ENCODE data around the gene DAW1.

Gene DAW1

DNA sequence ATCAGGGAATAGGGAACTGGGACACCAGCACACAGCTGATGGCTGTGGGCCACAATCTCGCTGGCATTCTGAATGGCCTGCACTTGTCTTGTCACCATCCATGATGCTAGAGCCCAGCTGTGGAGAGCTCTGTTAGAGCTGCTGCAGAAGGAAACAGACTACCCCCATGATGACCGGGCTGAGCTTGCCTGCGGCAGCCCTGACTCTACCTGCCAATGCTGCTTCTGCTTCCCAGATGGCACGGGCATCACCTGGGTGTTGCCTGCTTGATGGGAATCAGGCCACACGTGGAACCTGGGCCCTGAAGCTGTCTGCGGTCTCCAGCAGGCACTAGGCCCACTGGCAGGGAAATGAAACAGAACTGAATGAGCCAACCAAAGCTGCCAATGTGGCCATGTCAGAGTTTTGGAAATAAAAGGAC, 11.2 kb upstream of the DAW1 start:
- DNase-seq (ENCODE audit: insufficient read length, low spot score) (no peak), FAIRE-seq (no peak)

DNA sequence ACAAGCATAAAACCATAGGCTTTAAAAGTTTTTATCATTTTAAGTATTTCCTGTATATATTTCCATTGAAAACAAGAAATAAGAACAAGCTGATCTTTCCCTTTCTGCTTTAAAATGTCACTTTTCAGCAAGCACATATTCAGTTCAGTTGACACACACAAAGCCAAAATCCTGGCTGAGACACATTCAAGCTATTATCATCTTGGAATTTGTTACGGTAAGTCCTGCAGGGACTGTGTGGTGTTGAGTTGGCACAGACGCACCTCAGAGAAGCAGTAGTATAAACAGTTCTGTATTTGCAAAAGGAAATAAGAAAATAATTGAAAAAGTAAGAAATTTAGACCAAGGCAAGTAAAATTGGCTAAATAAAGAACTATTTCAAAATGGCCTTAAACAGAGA, 10.4 kb upstream of the DAW1 start:
- FAIRE-seq = no peak

DNA sequence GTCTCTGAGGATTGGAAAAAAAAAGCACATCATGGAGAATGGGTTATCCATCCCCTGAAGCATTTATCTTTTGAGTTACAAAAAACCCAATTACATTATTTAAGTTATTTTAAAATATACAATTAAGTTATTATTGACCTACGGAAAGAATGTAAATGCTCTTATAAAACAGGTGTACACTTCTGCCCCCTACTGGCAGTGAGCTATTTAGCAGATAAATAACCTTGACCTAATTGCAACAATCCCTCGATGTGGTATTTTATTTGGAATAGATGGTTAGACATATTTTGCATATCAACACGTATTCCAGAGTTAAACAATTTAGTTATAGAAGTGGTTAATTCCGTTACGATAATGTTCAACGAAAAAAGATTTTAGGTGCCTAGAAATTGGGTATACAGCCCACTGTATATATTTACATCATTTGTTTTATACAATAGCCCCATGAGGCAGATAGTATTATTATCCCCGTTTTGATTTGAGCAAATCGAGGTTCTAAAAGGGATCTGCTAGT, 9.1 kb upstream of the DAW1 start:
- FAIRE-seq (peak; percentile 60), DNase-seq (ENCODE audit: insufficient read length, low spot score) (no peak)

More for the DNA sequence above, 10.4 kb upstream of the DAW1 start:
- DNase-seq (ENCODE audit: insufficient read length, low spot score) = no peak

DNA sequence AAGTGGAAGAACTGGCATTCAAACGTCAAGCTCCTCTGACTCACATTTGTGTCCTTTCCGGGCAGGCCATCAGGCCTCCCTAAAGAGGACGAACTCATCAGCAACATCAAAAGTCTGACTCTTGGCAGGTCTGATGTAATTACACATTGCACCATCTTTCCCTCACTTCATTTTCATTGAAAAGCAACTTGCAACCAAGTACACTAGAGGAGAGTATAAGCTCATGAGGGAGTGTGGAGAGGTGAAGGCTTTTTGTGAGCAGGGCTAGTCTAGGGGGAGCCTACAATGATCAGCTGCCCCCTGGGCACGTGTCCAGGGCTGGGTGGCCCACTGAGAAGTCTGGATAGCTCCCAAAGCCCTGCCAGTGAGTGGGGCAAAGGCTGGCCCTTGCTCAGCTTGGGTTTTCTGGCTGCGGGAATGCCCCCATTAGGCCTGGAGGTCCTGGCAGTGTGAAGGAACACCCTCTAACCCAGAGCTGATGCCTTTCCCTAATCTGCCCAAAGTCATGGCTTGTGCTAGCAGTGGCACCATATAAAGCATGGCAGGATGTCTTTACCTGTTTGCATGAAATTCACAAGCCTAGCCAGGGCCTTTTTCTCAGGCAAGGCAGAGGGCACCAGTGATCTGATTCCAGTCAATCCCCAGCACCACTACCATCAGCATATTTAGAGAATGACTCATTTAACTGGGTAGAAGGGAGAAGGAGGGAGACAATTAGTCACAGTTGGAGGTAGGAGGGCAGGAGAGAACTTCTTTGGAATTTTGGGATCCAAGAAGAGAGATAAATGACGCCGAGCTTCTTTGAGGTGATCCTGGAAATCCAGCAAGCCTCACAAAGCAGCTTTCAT, 8.5 kb upstream of the DAW1 start:
- no peak for DNase-seq (ENCODE audit: insufficient read length, low spot score)
- no peak for FAIRE-seq

DNA sequence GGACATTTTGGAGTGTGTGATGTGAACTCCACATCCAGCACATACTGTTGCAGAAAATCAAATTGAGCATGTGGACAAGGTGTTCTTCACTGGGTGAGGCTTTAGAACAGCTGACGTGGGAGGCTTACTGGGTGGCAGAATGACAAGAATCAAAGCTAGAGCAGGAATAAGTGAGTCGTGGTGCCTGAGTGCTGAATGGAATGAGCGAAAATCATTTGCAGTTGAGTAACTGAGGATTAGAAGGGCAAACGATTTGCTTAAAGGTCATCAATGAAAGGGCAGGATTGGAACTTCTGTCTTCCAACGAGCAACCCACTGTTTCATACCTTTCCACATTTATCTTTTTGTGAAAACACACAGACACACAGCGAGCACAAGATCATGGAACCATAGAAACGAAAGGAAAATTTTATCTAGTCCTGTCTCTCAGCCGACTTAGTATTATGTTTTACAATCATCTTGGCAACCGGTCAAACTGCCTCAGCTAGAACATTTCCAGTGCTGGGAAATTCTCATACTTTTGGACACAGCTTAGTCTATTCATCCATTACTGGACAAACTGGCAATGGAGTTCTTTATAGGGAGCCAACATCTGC, 7.2 kb upstream of the DAW1 start:
- no peak for DNase-seq (ENCODE audit: insufficient read length, low spot score)
- FAIRE-seq = no peak

DNA sequence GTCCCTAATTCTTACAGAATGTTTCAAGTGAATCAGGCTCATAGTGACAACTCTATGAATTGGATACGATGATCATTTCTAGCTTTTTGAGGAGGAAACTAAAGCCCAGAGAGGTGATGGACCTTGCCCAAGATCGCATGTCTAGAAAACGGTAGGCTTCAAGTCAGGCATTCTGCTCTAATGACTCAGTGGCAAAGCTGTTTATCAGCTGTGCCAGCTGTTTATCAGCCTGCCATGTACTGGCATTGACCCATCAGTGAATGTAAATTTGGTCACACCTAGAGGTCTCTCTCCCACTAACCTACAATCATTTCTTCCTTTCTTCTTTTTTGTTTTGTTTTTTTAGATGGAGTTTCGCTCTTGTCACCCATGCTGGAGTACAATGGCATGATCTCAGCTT, 6.1 kb upstream of the DAW1 start:
- DNase-seq (ENCODE audit: insufficient read length, low spot score) = no peak
- no peak for FAIRE-seq

DNA sequence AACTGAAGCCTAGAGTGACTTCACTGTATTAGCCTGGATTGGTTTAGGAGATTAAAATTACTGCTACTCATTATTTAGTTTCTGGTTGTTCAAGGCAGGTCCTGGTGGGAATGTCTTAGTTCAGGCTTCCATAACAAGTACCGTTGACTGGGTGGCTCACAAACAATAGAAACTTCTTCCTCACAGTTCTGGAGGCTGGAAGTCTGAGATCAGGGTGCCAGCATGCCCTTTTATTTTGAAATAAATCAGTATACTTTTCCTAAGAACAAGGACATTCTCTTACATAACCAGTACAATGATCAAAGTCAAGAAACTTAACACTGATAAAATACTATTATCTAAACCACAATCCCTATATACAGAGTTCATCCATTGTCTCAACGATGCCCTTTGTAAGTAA, 4.0 kb upstream of the DAW1 start:
- DNase-seq (ENCODE audit: insufficient read length, low spot score) (no peak), FAIRE-seq (no peak)

DNA sequence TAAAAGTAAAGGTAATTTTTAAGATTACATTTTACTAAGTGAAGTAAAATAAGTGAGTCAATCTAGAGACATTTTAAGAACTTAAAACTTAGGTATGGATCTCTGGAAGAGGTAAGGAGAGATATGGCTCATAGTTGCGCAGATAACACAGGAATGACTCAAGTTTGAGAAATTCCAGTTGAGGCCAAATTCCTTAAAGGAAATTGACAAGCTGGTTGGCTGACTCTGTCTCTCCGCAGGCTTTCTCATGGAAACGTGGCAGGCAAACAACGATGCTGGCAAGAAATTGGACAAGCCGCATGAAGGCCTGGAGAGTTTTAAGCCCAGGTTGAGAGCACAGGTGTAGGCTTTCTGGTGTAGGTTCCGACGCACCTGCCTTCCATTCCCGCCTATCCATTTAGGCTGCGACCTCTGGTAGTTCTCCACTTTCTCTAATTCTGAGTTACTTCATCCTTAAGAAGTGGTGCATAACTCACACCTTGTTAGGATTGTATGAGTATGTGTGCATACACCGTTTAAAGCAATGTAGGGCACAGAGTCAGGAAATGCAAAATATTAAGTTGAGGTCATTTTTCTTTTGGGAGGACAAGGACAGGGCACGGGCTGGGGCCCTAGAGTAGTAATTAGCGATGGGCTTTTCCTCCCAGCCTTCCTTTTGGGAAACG, 589 bp upstream of the DAW1 start:
- DNase-seq (ENCODE audit: insufficient read length, low spot score) (no peak), FAIRE-seq (no peak)

DNA sequence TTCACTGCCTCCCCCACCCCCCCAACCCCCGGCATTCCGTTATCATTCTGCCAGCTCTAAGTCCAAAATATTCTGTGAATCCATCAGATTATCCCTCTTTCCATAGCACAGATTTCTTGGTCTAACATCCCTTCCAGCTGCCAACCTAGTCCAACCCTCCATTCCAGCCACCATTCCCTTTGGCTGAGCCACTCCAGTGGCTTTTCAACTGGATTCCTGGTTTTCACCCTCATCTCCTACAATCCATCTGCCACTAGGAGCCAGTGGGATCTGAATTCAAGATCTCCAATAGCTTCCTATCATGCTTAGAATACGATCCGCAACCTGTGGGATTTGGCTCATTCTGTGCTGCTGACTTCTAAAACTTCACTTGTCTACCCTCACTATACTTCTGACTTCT, 1.2 kb downstream of the DAW1 start:
- no peak for DNase-seq (ENCODE audit: insufficient read length, low spot score)
- FAIRE-seq = no peak

DNA sequence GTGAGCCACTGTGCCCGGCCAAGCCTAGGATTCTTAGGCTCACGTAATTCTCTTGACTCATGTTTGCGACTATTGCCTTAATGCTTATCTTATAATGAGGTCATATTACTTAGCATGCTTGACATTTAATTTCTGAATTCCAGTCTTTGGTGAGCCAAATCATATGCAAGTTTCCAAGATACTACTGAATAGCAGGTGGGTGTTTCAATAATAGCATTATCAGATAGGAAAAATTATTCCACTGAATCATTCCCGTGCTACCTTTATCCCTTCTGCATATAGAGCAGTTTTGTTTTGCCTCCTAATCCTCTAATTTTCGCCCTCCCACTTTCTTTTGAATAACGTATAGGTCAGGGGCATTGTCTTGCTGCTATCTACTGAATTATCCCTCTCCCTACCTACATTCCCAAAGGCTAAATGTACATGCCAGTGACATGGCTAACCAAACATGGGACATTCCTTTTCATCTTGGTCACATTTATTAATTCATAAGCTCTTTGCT, 4.9 kb downstream of the DAW1 start:
- DNase-seq (ENCODE audit: insufficient read length, low spot score) = no peak
- no peak for FAIRE-seq

DNA sequence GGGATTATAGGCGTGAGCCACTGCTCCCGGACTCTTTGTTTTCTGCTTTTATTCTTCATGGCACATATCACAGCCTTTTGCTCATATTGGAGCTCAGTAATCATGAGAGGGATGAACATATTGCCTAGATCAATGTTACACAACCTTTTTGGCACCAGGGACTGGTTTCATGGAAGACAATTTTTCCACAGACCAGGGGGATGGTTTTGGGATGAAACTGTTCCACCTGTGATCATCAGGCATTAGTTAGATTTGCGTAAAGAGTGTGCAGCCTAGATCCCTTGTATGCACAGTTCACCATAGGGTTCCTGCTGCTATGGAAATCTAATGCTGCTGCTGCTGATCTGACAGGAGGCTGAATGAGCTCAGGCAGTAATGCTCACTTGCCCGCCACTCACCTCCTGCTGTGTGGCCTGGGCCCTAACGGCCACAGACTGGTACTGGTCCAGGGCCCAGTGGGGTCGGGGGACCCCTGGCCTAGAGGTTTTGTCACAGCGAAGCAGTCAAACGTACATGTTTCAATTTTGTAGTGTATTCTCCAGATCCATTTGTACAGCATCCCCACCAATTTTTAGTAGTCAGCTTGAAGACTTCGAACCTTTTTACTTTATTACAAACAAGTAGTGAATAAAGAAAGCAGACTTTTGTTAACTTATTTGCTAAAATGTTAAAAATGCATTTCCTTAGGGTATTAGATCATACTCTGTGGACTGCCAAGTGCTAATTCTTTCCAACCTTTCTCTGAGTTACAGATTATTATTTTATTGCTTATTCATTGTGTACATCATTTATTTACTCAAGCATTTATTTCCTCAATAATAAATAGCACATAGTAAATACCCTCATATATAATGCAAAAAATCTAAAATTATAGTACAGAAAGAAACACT, 6.2 kb downstream of the DAW1 start:
- DNase-seq (ENCODE audit: insufficient read length, low spot score) (no peak), FAIRE-seq (no peak)

DNA sequence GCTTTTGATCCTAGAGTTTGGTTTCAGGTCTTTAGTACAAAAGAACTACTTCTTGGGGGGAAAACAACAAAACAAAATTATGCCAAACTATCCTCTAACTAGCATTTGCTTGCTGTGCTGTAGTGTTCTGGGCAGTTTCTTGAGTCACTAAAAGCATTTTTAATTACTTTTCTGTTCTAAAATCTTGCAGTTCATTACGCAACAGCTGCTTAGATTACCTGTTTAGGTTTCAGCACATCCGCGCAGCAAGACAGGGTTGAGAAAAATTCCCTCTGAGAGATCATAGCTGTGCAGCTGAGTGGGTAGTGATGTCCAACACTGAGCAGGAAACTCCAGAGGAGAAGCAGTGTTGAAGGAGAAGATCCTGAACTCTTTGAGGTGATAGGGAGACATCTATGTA, 9.0 kb downstream of the DAW1 start:
- FAIRE-seq (no peak), DNase-seq (ENCODE audit: insufficient read length, low spot score) (no peak)

DNA sequence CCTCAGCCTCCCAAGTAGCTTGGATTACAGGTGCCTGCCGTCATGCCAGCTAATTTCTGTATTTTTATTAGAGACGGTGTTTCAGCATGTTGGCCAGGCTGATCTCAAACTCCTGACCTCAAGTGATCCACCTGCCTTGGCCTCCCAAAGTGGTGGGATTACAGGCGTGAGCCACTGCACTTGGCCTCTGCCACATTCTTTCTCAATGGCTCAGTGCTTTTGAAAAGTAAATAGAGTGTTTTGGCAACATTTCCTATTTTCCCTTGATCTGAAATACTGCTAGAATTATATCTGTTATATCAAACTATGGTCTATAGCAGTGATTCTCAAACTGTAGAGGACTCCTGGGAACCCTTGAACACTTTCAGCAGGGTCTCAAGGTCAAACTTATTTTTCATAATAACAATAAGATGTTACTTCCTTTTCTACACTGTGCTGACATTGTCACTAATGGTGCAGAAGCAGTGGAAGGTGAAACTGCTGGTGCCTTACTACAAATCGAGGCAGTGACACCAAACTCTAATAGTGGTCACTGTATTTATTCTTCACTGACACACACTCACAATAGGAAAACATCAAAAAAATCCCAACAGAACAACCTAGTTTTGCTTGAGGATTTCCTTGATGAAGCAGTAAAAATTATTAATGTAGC, 10.6 kb downstream of the DAW1 start:
- FAIRE-seq = no peak

DNA sequence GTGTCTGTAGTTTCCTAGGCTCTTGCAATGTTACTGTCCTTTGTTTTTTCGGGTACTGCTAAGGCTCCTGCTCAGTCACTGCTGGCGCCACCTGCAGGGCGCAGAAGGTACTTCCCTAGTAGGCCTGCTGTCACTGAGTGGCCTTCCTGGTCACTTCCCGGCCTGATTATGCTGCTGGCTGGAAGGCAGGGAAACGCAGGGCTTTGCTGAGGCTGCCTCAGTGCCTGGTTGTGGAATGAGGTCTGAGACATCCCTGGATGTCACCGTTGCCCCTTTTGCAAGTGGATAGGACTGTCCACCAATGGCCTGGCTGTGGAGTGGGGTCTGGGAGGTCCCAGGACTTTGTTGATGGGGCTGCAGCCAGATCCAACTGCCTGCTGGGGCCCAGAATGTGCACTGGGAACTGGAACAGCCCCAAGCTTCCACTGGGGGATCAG, 13.1 kb downstream of the DAW1 start:
- FAIRE-seq = peak; percentile 59
- peak; percentile 57 for DNase-seq (ENCODE audit: insufficient read length, low spot score)

More for the DNA sequence above, 10.6 kb downstream of the DAW1 start:
- DNase-seq (ENCODE audit: insufficient read length, low spot score) = no peak

DNA sequence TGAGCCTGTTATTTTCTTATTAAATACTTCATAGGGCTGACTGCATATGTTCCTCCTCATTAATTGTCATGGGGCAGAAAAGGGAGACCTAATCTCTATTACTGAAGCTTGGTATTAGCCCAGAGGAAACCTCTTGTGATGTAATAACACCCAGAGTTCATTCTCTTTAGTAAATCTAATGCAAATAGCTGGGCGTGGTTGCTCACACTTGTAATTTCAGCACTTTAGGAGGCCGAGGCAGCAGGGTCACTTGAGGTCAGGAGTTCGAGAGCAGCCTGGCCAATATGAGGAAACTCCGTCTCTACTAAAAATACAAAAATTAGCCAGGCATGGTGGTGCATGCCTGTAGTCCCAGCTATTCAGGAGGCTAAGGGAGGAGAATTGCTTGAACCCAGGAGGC, 14.7 kb downstream of the DAW1 start:
- DNase-seq (ENCODE audit: insufficient read length, low spot score) (no peak), FAIRE-seq (no peak)

DNA sequence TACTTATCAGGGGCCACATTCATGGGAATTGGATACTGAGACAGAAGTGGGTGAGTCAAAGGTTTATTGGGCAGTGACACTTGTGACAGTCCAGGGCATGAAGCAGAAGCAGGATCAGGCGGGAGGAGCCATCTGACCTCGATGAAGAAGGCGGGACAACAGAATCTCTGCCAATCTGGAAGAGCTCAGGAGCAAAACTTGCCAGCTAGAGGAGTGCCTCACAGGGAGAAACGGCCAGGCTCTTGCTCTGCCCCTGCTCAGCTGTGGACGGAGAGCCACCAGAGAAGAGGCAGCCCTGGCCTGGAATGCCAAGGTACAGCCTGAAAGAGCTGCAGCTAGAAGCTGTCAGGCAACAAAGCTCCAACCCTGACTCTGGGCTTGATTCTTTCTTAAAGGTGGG, 16.9 kb downstream of the DAW1 start:
- DNase-seq (ENCODE audit: insufficient read length, low spot score) (no peak), FAIRE-seq (no peak)

DNA sequence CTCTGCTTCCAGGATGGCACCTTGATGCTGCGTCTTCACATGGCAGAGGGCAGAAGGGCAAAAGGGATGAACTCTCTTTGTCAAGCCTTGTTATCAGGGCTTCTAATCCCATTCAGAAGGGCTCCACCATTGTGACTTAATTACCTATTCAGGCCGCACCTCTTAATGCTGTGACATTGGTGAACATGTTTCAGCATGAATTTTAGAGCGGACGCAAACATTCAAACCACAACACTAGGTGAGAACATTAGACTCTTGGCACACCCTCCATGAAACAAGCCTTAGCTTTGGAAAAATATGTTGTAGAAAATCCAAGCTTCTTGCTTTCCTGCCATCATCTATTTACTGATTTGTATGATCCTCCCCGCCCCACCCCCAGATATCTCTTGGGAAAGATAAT, 17.9 kb downstream of the DAW1 start:
- no peak for DNase-seq (ENCODE audit: insufficient read length, low spot score)
- no peak for FAIRE-seq

DNA sequence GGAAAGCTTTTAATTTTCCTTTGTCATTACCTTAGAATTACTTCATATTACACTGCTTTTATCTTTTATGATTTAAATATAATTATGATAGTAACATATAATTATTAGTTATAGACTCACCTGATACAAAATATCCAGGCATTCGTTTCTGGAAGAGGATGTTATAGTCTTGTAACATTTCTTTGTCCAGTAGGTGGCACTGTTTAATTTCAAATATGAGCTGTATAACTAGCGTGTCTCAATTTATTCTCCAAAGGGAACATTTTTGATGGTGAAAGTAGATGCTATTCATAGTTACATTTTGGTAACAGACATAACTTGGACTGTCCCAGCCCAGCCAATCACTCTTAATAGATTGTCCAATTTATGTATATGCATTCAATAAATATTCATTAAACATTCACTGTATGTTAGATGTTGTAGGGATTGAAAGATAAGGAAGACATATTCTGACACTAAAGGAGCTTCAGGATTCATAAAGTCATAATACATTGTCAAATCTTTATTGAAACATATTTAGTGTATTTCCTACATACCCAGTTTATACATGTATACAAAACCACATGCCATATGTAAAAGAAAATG, 19.2 kb downstream of the DAW1 start:
- FAIRE-seq = peak; percentile 11
- no peak for DNase-seq (ENCODE audit: insufficient read length, low spot score)

DNA sequence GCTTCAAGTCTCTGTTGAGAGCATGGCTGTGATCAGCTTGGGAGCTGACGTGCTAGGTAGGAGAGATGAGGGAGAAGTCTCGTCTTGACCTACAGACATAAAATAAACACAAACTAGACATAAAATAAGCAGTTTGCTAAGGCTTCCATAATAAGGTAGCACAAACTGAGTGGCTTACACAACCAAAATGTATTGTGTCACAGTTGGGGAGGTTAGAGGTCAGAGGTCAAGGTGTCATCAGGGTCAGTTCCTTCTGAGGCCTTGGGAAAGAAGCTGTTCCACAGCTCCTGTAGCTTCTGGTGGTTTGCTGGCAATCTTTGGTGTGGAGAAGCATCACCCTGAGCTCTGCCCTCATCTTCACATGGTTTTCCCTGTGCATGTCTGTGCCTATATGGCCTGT, 20.2 kb downstream of the DAW1 start:
- no peak for DNase-seq (ENCODE audit: insufficient read length, low spot score)

DNA sequence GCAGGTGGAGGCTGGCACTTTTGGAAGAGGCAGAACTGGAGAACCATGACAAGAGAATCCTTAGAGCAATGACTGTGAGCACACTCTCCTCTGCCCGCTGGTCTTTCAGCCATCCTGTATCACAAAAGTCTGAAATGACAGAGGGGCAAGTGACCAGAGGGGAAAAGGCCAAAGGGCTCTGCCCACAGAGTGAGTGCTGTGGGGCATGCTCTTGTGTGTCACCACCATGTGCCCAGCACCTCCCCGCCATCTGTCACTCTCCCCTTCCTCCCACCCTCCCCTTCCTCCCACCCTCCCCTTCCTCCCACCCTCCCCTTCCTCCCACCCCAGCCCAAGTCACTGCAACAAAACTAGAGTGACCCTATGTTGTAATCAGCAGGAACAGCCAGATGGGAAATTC, 31.9 kb downstream of the DAW1 start:
- DNase-seq (ENCODE audit: insufficient read length, low spot score) (no peak), FAIRE-seq (no peak)

More for the DNA sequence above, 20.2 kb downstream of the DAW1 start:
- FAIRE-seq = no peak

All from GM19239 (cell line).